ENCODE measurements around the gene THAP4.
A peak's percentile ranks its signal among the peaks of the same experiment; 100 is the strongest.

Gene THAP4

GRCh38 chr2:241603686-241604085 is 33.3 kb downstream of the THAP4 start:
- DNase-seq (ENCODE audit: low read depth in 2 of 2): no peak
- no peak overlapping the region for H3K4me3 ChIP-seq (replicated peaks in 1 of 2; ENCODE audit: low read depth in 2 of 2, low read length in 2 of 2)
- TF ChIP-seq CTCF (IDR thresholded peaks at IDR 0.05; ENCODE audit: low read depth, low read length): no peak

GRCh38 chr2:241602720-241603119 is 34.2 kb downstream of the THAP4 start:
- DNase-seq (ENCODE audit: low read depth in 2 of 2): no peak
- H3K4me3 ChIP-seq (replicated peaks in 1 of 2; ENCODE audit: low read depth in 2 of 2, low read length in 2 of 2): no peak overlapping the region
- TF ChIP-seq CTCF (IDR thresholded peaks at IDR 0.05; ENCODE audit: low read depth, low read length): no peak

GRCh38 chr2:241601841-241602240 is 35.1 kb downstream of the THAP4 start:
- DNase-seq (ENCODE audit: low read depth in 2 of 2): no peak
- no peak for TF ChIP-seq CTCF (IDR thresholded peaks at IDR 0.05; ENCODE audit: low read depth, low read length)
- H3K4me3 ChIP-seq (replicated peaks in 1 of 2; ENCODE audit: low read depth in 2 of 2, low read length in 2 of 2): no peak overlapping the region

- peak in 1 of 2 donors; percentile 12 for DNase-seq (ENCODE audit: low read depth in 2 of 2)
- H3K4me3 ChIP-seq (replicated peaks in 1 of 2; ENCODE audit: low read depth in 2 of 2, low read length in 2 of 2): no peak overlapping the region
- TF ChIP-seq CTCF (IDR thresholded peaks at IDR 0.05; ENCODE audit: low read depth, low read length): no peak
Measured at GRCh38 chr2:241599615-241600014, 37.3 kb downstream of the THAP4 start.

GRCh38 chr2:241598487-241598886 is 38.5 kb downstream of the THAP4 start:
- DNase-seq (ENCODE audit: low read depth in 2 of 2): peak in 1 of 2 donors; percentile 22
- no peak for TF ChIP-seq CTCF (IDR thresholded peaks at IDR 0.05; ENCODE audit: low read depth, low read length)
- H3K4me3 ChIP-seq (replicated peaks in 1 of 2; ENCODE audit: low read depth in 2 of 2, low read length in 2 of 2): no peak overlapping the region

- no peak overlapping the region for H3K4me3 ChIP-seq (replicated peaks in 1 of 2; ENCODE audit: low read depth in 2 of 2, low read length in 2 of 2)
- TF ChIP-seq CTCF (IDR thresholded peaks at IDR 0.05; ENCODE audit: low read depth, low read length): no peak
- DNase-seq (ENCODE audit: low read depth in 2 of 2): peak in 1 of 2 donors; percentile 67
Measured at GRCh38 chr2:241598061-241598460, 38.9 kb downstream of the THAP4 start.

GRCh38 chr2:241597561-241597960 is 39.4 kb downstream of the THAP4 start:
- DNase-seq (ENCODE audit: low read depth in 2 of 2): no peak
- TF ChIP-seq CTCF (IDR thresholded peaks at IDR 0.05; ENCODE audit: low read depth, low read length): no peak
- no peak overlapping the region for H3K4me3 ChIP-seq (replicated peaks in 1 of 2; ENCODE audit: low read depth in 2 of 2, low read length in 2 of 2)
